Measurements from ENCODE around the gene TRAF7.

Gene TRAF7

GRCh38 chr16:2212362-2213324 is 57.1 kb downstream of the TRAF7 start:
- TF ChIP-seq ZFX (IDR thresholded peaks at IDR 0.05) = no peak
- TF ChIP-seq, protein P1, sequence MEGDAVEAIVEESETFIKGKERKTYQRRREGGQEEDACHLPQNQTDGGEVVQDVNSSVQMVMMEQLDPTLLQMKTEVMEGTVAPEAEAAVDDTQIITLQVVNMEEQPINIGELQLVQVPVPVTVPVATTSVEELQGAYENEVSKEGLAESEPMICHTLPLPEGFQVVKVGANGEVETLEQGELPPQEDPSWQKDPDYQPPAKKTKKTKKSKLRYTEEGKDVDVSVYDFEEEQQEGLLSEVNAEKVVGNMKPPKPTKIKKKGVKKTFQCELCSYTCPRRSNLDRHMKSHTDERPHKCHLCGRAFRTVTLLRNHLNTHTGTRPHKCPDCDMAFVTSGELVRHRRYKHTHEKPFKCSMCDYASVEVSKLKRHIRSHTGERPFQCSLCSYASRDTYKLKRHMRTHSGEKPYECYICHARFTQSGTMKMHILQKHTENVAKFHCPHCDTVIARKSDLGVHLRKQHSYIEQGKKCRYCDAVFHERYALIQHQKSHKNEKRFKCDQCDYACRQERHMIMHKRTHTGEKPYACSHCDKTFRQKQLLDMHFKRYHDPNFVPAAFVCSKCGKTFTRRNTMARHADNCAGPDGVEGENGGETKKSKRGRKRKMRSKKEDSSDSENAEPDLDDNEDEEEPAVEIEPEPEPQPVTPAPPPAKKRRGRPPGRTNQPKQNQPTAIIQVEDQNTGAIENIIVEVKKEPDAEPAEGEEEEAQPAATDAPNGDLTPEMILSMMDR (conservative IDR thresholded peaks at IDR 0.05) = no peak
- peak overlapping the region; percentile 94 for H3K27ac ChIP-seq

GRCh38 chr16:2213817-2214718 is 58.5 kb downstream of the TRAF7 start:
- TF ChIP-seq, protein P1 (conservative IDR thresholded peaks at IDR 0.05) = no peak
- TF ChIP-seq ZFX (IDR thresholded peaks at IDR 0.05) = peak; percentile 89
- peak overlapping the region; percentile 94 for H3K27ac ChIP-seq

GRCh38 chr16:2214719-2214968 is 59.1 kb downstream of the TRAF7 start, which contains the start of gene PGP:
Gene PGP, minus strand, starts transcription at chr16:2214840. Its CDS starts 63 bp downstream, at chr16:2214777.
- peak within 1 kb of the TSS; percentile 94 for H3K27ac ChIP-seq
- TF ChIP-seq ZFX (IDR thresholded peaks at IDR 0.05) = no peak
- TF ChIP-seq, protein P1 (conservative IDR thresholded peaks at IDR 0.05) = no peak

DNA sequence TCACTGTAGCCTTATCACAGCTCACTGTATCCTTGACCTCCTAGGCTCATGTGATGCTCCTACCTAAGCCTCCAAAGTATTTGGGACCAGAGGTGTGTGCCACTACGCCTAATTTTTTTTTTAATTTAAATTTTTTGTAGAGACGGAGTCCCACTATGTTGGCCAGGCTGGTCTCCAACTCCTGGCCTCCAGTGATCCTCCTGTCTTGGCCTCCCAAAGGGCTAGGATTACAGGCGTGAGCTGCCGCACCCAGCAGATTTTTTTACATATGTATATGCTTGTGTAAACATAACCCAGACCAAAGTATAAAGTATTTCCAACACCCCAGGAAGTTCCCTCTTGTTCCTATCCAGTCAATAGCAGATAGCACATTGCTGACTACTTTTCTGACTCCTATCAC is 60.7 kb downstream of the TRAF7 start:
- H3K27ac ChIP-seq = peak overlapping the region; percentile 94
- TF ChIP-seq ZFX (IDR thresholded peaks at IDR 0.05) = no peak

DNA sequence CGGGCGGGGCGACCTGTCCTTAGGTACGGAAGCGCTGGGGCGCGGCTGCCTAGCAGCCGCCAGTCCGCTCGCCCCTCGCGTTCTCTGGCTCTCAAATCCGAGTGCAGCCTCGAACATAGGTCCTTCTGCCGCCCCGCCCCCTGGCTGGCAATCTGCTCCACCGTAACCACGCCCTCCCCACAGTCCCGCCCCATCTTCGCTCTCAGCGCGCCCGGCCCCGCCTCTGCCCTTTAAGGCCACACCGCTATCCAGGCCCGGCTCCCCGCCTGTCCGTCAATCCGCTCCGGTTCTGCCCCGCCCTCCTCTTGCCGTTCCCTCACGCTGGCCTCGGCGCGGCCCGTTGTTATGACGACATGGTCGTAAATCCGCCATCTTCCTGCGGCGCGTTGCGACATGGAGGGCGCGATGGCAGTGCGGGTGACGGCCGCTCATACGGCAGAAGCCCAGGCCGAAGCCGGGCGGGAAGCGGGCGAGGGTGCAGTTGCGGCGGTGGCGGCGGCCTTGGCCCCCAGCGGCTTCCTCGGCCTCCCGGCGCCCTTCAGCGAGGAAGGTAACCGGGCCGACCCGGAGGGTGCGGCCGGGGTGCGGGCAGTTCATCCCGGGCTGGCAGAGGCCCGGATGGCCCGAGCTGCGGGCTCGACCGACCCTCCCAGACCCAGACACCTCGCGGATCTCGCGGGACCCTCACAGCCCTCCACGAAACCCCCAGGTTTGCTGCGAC is 67.8 kb downstream of the TRAF7 start, which contains the start of gene E4F1:
Gene E4F1 (plus strand): TSS at position 371 of the 721 bp plus-strand sequence. CDS start 23 bp downstream, at position 394.
- TF ChIP-seq, protein P1 (conservative IDR thresholded peaks at IDR 0.05) = no peak
- peak; percentile 85 for TF ChIP-seq ZFX (IDR thresholded peaks at IDR 0.05)
- H3K27ac ChIP-seq = peak within 1 kb of the TSS; percentile 93

DNA sequence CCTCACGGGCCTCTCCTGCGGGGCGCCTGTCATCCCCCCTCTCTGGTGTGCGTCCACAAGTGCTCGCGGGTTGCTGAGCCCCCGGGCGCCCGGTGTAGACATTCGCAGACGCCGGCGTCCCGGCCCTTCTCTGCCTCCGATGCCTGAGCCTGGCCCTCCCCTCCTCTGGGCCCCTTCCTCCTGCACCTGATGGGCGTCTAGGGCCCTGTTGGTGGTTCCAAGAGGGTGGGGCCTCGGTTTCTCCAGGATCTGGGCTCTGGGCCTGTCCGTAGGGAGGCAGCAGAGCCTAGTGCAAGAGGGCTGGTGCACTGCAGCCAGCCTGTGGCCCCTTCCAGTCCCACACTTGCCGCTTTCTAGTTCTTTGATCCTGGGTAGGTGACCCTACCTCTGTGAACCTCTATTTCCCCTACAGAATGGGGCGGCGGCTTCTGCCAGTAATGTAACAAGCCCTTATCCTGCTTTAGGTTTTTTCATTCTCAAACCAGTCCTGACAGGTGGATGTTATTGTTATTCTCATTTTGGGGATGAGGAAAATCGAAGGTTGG is 68.4 kb downstream of the TRAF7 start:
- H3K27ac ChIP-seq = peak overlapping the region; percentile 93
- TF ChIP-seq, protein P1 (conservative IDR thresholded peaks at IDR 0.05) = no peak
- TF ChIP-seq ZFX (IDR thresholded peaks at IDR 0.05) = peak; percentile 75

DNA sequence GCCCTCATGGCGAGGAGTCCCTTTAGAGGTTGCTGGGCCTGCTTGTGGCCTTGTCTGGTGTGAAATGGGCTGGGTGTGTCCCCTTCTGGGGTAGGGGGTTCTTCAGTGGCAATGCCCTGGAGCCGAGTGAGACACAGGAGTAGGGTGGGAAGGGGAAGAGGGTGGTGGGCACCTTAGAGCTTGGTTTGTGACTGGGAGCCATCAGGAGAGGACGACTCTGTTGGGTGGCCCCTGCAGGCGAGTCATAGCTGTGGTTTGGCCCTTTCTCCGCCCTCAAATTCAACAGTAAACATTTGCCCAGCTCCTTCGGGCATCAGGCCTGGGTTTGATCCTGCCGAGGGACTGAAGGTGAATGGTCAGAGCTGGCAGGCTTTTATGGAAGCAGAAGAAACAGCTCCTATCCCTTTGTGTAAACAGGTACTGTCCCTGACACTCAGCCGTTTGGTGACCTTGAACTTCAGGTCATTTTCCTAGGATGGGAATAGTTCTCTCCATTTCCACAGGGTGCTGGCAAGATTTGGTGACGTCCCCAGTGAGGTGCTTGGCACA is 70.7 kb downstream of the TRAF7 start:
- no peak for TF ChIP-seq ZFX (IDR thresholded peaks at IDR 0.05)
- TF ChIP-seq, protein P1 (conservative IDR thresholded peaks at IDR 0.05) = no peak; the same call in 1 of the 2 replicates
- H3K27ac ChIP-seq = peak overlapping the region; percentile 93
